T-helper 2 cell treated with Interferon-gamma antibody and Interleukin-4, amounts not matched to agents 5 μg/mL and 100 μg/mL, for 36 hours (primary cell): Measurements from ENCODE around the gene SYCE1L.

Source experiments
- DNase-seq: peaks from one replicate; pipeline ENCODE4 v3.0.0; 2021; ENCODE audit warnings: low spot score
- H3K27ac Mint-ChIP-seq: one replicate; pipeline ENCODE4 v1.8.0; 2021; ENCODE audit warnings: mild to moderate bottlenecking, mixed read lengths
- H3K27me3 Mint-ChIP-seq: one replicate; pipeline ENCODE4 v1.8.0; 2021; ENCODE audit warnings: low read depth, mixed read lengths
- H3K36me3 Mint-ChIP-seq: one replicate; pipeline ENCODE4 v1.8.0; 2021; ENCODE audit warnings: low read depth, mixed read lengths
- H3K4me1 Mint-ChIP-seq: one replicate; pipeline ENCODE4 v1.8.0; 2021; ENCODE audit warnings: low read depth, mixed read lengths
- H3K4me3 Mint-ChIP-seq: one replicate; pipeline ENCODE4 v1.8.0; 2022; ENCODE audit warnings: mild to moderate bottlenecking, moderate library complexity, mixed read lengths
- H3K9me3 Mint-ChIP-seq: one replicate; pipeline ENCODE4 v1.8.0; 2021; ENCODE audit warnings: mixed read lengths

SYCE1L gene

DNA sequence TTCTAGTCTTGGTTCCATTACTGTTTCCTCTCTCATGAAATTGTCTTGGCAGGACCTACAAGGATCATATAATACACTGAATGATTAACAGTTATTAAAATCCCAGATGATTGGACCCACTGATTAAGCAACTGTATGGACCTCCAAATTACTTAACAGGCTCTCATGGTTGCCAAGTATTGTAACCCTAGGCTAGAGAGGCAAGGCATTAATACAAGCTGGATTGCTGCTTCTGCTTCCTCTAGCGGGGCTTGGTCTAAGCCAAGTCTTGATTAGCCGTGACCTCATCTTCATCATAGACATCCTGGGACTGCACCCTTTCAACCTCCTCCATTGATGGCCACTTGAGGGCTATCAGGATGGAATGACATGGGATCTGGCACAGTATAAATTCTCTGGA is 46.9 kb downstream of the SYCE1L start:
- no peaks in the 10 kb centered on the region for H3K36me3 Mint-ChIP-seq
- no peaks in the 10 kb centered on the region for H3K27me3 Mint-ChIP-seq
- H3K9me3 Mint-ChIP-seq: no peaks in the 10 kb centered on the region
- H3K4me1 Mint-ChIP-seq: no peaks in the 10 kb centered on the region
- no peak for DNase-seq
- no peak overlapping the region for H3K4me3 Mint-ChIP-seq
- no peak overlapping the region for H3K27ac Mint-ChIP-seq

DNA sequence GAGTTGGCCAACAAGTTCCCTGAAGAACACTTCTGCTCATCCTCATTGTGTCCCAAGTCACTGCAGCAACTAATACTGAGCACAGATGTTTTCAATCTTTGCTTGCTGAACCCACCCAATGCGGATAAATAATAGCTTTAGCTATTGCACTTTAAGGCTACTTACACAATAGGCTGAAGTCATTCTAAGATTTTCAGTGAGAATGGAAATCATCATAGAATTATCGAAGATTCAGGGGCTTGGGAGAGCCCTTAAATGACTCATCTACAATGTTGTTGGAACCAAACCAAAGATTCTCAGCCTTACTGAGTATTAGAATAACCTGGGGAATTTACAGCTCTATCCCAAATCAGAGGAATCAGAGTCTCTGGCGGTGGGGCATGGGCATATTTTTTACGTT is 51.2 kb downstream of the SYCE1L start:
- no peak overlapping the region for H3K27ac Mint-ChIP-seq
- no peaks in the 10 kb centered on the region for H3K4me1 Mint-ChIP-seq
- no peak overlapping the region for H3K4me3 Mint-ChIP-seq
- H3K36me3 Mint-ChIP-seq: no peaks in the 10 kb centered on the region
- no peaks in the 10 kb centered on the region for H3K27me3 Mint-ChIP-seq
- no peak for DNase-seq
- H3K9me3 Mint-ChIP-seq: no peaks in the 10 kb centered on the region
